ENCODE measurements around the gene PARM1. TPM values are rescaled to one million over a fixed set of nuclear protein-coding genes. Genes with fewer than 3 reads are reported as not detected.

The PARM1 gene
- total RNA-seq, 4 donors from 2014 or later = 10.2 to 15.8 (median 10.5) TPM

DNA sequence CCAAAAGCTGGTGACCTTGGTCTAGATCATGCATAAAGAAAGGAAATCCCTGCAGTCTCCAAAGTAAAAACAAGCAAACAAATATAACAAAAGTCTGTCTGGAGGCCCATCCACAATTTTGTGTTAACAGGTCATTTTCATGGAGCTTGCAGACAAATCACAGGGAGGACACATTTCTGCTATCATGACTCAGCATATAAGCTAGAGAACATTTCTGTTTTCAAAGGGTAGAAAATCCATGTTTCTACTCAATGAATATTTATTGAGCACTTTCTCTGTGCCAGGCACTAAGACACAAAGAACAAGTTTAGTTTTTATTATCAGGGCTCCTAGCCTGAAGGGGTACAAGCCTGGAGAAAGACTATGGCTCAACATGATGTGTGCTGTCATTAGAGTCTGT, 71.1 kb downstream of the PARM1 start:
- Histone ChIP-seq H3K27me3 (no peaks in the 10 kb centered on the region), H3K36me3 (no peaks in the 10 kb centered on the region), H3K4me1 (no peaks in the 10 kb centered on the region), H3K4me3 (no peak overlapping the region), H3K9me3 (peaks cover 0 to 4% (median 0%) of the 10 kb centered on the region in 4 donors), H3K27ac (no peak overlapping the region)
- DNase-seq = no peak
- TF ChIP-seq POLR2A (IDR thresholded peaks at IDR 0.05) = no peak
- TF ChIP-seq, protein P1, sequence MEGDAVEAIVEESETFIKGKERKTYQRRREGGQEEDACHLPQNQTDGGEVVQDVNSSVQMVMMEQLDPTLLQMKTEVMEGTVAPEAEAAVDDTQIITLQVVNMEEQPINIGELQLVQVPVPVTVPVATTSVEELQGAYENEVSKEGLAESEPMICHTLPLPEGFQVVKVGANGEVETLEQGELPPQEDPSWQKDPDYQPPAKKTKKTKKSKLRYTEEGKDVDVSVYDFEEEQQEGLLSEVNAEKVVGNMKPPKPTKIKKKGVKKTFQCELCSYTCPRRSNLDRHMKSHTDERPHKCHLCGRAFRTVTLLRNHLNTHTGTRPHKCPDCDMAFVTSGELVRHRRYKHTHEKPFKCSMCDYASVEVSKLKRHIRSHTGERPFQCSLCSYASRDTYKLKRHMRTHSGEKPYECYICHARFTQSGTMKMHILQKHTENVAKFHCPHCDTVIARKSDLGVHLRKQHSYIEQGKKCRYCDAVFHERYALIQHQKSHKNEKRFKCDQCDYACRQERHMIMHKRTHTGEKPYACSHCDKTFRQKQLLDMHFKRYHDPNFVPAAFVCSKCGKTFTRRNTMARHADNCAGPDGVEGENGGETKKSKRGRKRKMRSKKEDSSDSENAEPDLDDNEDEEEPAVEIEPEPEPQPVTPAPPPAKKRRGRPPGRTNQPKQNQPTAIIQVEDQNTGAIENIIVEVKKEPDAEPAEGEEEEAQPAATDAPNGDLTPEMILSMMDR (IDR thresholded peaks at IDR 0.05) = no peak

GRCh38 chr4:75004755-75005668, 72.1 kb downstream of the PARM1 start:
- no peak overlapping the region for H3K27ac ChIP-seq

DNA sequence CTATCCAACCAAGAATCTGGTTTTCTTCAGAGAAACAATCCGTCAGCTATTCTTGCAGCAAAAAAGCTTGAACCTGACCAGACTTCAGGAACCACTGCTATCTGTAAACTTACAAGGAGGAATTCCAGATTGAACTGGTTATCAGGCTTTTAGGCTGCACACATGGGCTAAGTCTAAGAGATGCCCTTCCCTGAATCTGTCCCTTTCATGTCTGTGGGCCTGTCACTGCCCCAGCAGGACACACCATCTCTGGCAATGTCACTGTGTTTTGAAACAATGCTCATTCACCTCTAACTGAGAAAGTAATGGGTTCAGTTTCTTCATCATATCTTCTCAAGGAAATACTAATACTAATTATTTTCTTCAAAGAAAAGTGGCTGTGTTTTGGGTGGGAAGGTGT, 72.8 kb downstream of the PARM1 start:
- Histone ChIP-seq H3K27me3 (no peaks in the 10 kb centered on the region), H3K36me3 (no peaks in the 10 kb centered on the region), H3K4me1 (no peaks in the 10 kb centered on the region), H3K9me3 (peaks cover 0 to 4% (median 0%) of the 10 kb centered on the region in 4 donors), H3K4me3 (no peak overlapping the region), H3K27ac (no peak overlapping the region)
- TF ChIP-seq, protein P1 (IDR thresholded peaks at IDR 0.05) = no peak
- TF ChIP-seq POLR2A (IDR thresholded peaks at IDR 0.05) = no peak
- DNase-seq = no peak

More at GRCh38 chr4:75004755-75005668, 72.1 kb downstream of the PARM1 start:
- Histone ChIP-seq H3K4me3 (no peak overlapping the region), H3K36me3 (no peaks in the 10 kb centered on the region), H3K27me3 (no peaks in the 10 kb centered on the region), H3K9me3 (peaks cover 0 to 4% (median 0%) of the 10 kb centered on the region in 4 donors), H3K4me1 (no peaks in the 10 kb centered on the region)
- DNase-seq = no peak
- TF ChIP-seq, protein P1 (IDR thresholded peaks at IDR 0.05) = no peak
- no peak for TF ChIP-seq POLR2A (IDR thresholded peaks at IDR 0.05)

DNA sequence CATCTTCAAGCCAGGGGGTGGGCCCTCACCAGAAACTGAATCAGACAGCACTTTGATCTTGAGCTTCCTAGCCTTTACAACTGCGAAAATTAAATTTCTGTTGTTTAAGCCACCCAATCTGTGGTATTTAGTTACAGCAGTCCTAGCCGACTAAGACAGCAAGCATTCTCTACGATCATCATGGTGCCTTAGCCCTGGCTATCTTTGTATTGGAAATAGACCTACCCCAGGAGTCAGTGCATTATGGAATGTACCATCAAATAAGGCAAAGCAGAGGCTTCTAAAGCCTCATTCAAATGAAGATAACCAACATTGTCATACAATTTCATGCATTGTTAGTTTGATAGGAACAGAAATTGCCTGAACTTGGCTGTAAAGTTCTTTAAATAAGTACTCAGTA, 75.0 kb downstream of the PARM1 start:
- Histone ChIP-seq H3K27me3 (no peaks in the 10 kb centered on the region), H3K36me3 (no peaks in the 10 kb centered on the region), H3K4me3 (no peak overlapping the region), H3K27ac (no peak overlapping the region), H3K4me1 (no peaks in the 10 kb centered on the region), H3K9me3 (peaks cover 0 to 4% (median 0%) of the 10 kb centered on the region in 4 donors)
- TF ChIP-seq, protein P1 (IDR thresholded peaks at IDR 0.05) = no peak
- no peak for TF ChIP-seq POLR2A (IDR thresholded peaks at IDR 0.05)
- no peak for DNase-seq

GRCh38 chr4:75009138-75009537, 76.2 kb downstream of the PARM1 start:
- Histone ChIP-seq H3K4me3 (no peak overlapping the region), H3K4me1 (no peaks in the 10 kb centered on the region), H3K9me3 (peaks cover 0 to 4% (median 0%) of the 10 kb centered on the region in 4 donors), H3K27ac (no peak overlapping the region), H3K27me3 (no peaks in the 10 kb centered on the region), H3K36me3 (no peaks in the 10 kb centered on the region)
- no peak for DNase-seq
- no peak for TF ChIP-seq POLR2A (IDR thresholded peaks at IDR 0.05)
- TF ChIP-seq, protein P1 (IDR thresholded peaks at IDR 0.05) = no peak

Data from Peyer's patch (tissue), 4 donors.